RWPE2 (cell line): ENCODE measurements around the gene MERTK.

Experiments
- ATAC-seq: fragments of 200-7000 bp; cut with Tn5 transposase; 3 replicates; pipeline ENCODE4 v1.9.1; 2021; ENCODE audit warnings: low read depth
- DNase-seq: peaks from one replicate; pipeline ENCODE4 v3.0.0-alpha.2; 2020; ENCODE audit warnings: low spot score
- H3K27ac ChIP-seq: fragments of 450-650 bp; 2 replicates; pipeline ENCODE4 v1.5.1; 2017; ENCODE audit warnings: mild to moderate bottlenecking; ENCODE audit not compliant: poor library complexity, severe bottlenecking
- H3K27me3 ChIP-seq: fragments of 250-450 bp; sonication (Bioruptor Pico); 2 replicates; pipeline ENCODE4 v1.5.1; 2021; ENCODE audit warnings: mild to moderate bottlenecking, moderate library complexity; ENCODE audit not compliant: insufficient read depth, poor library complexity, severe bottlenecking
- H3K36me3 ChIP-seq: fragments of 250-450 bp; sonication (Bioruptor Pico); 2 replicates; pipeline ENCODE4 v1.5.1; 2020; ENCODE audit warnings: low read depth, mild to moderate bottlenecking, moderate library complexity
- H3K4me1 ChIP-seq: fragments of 250-450 bp; sonication (Bioruptor Pico); 2 replicates; pipeline ENCODE4 v1.5.1; 2021; ENCODE audit warnings: mild to moderate bottlenecking, moderate library complexity; ENCODE audit not compliant: insufficient read depth, poor library complexity, severe bottlenecking
- H3K4me3 ChIP-seq: fragments of 250-450 bp; sonication (Bioruptor Pico); 2 replicates; pipeline ENCODE4 v1.5.1; 2021; ENCODE audit warnings: mild to moderate bottlenecking, moderate library complexity; ENCODE audit not compliant: severe bottlenecking
- H3K9me3 ChIP-seq: fragments of 250-450 bp; sonication (Bioruptor Pico); 2 replicates; pipeline ENCODE4 v1.5.1; 2021; ENCODE audit warnings: mild to moderate bottlenecking, moderate library complexity; ENCODE audit not compliant: severe bottlenecking
- TF ChIP-seq, protein P1 (sequence below): fragments of 450-650 bp; IDR thresholded peaks from one replicate; pipeline ENCODE4 v1.5.1; 2017; ENCODE audit warnings: mild to moderate bottlenecking, moderate library complexity; ENCODE audit not compliant: poor library complexity, severe bottlenecking

Gene MERTK

GRCh38 chr2:111898703-111899514, 502 bp downstream of the MERTK start:
- ATAC-seq (peak; percentile 2; the same call in 1 of the 3 replicates), DNase-seq (no peak)
- Histone ChIP-seq H3K4me1 (peaks cover 6% of the 10 kb centered on the region), H3K4me3 (peak overlapping the region; percentile 42), H3K27ac (no peak overlapping the region), H3K9me3 (no peaks in the 10 kb centered on the region), H3K36me3 (no peaks in the 10 kb centered on the region), H3K27me3 (peaks cover 28% of the 10 kb centered on the region)
- TF ChIP-seq, protein P1, sequence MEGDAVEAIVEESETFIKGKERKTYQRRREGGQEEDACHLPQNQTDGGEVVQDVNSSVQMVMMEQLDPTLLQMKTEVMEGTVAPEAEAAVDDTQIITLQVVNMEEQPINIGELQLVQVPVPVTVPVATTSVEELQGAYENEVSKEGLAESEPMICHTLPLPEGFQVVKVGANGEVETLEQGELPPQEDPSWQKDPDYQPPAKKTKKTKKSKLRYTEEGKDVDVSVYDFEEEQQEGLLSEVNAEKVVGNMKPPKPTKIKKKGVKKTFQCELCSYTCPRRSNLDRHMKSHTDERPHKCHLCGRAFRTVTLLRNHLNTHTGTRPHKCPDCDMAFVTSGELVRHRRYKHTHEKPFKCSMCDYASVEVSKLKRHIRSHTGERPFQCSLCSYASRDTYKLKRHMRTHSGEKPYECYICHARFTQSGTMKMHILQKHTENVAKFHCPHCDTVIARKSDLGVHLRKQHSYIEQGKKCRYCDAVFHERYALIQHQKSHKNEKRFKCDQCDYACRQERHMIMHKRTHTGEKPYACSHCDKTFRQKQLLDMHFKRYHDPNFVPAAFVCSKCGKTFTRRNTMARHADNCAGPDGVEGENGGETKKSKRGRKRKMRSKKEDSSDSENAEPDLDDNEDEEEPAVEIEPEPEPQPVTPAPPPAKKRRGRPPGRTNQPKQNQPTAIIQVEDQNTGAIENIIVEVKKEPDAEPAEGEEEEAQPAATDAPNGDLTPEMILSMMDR: no peak

GRCh38 chr2:111900859-111901258, 2.5 kb downstream of the MERTK start:
- TF ChIP-seq, protein P1: peak; percentile 66
- DNase-seq (no peak), ATAC-seq (no peak)
- Histone ChIP-seq H3K36me3 (no peaks in the 10 kb centered on the region), H3K4me1 (peaks cover 6% of the 10 kb centered on the region), H3K4me3 (no peak overlapping the region), H3K27ac (no peak overlapping the region), H3K27me3 (peaks cover 28% of the 10 kb centered on the region), H3K9me3 (no peaks in the 10 kb centered on the region)

GRCh38 chr2:111903516-111903915, 5.1 kb downstream of the MERTK start:
- Histone ChIP-seq H3K27ac (no peak overlapping the region), H3K4me1 (no peaks in the 10 kb centered on the region), H3K9me3 (no peaks in the 10 kb centered on the region), H3K36me3 (no peaks in the 10 kb centered on the region), H3K27me3 (peaks cover 27% of the 10 kb centered on the region), H3K4me3 (no peak overlapping the region)
- TF ChIP-seq, protein P1: no peak
- no peak for ATAC-seq
- no peak for DNase-seq

- Histone ChIP-seq H3K27me3 (peaks cover 22% of the 10 kb centered on the region), H3K9me3 (no peaks in the 10 kb centered on the region), H3K4me3 (no peak overlapping the region), H3K27ac (no peak overlapping the region), H3K4me1 (no peaks in the 10 kb centered on the region), H3K36me3 (no peaks in the 10 kb centered on the region)
- no peak for ATAC-seq
- TF ChIP-seq, protein P1: no peak
- no peak for DNase-seq
Measured at GRCh38 chr2:111903930-111904439, 5.6 kb downstream of the MERTK start.
